OCI-LY3 (cell line): ENCODE measurements around the gene GPR162.

ENCODE experiments used
- H2AFZ ChIP-seq: fragments of 200-600, 300-600 bp; shearing (Covaris generic); 2 replicates; pipeline ENCODE4 v1.6.0; 2014; ENCODE audit warnings: antibody characterized with exemption, low read depth, low read length
- H3K27ac ChIP-seq: fragments of 200-600, 300-600 bp; sonication (generic); 2 replicates; pipeline ENCODE4 v1.5.1; 2014; ENCODE audit warnings: mild to moderate bottlenecking, low read length, moderate library complexity, mixed read lengths
- H3K27me3 ChIP-seq: fragments of 200-600, 300-600 bp; sonication (generic); 2 replicates; pipeline ENCODE4 v1.6.1; 2014; ENCODE audit warnings: low read depth, low read length, mixed read lengths
- H3K36me3 ChIP-seq: fragments of 200-600, 300-600 bp; sonication (generic); replicated peaks from 2 replicates; pipeline ENCODE3; 2014; ENCODE audit warnings: low read depth, low read length, mixed read lengths
- H3K4me1 ChIP-seq: fragments of 300-600, 200-600 bp; sonication (generic); 2 replicates; pipeline ENCODE4 v1.6.1; 2014; ENCODE audit warnings: low read length, mixed read lengths
- H3K4me2 ChIP-seq: fragments of 200-600, 300-600 bp; sonication (generic); 2 replicates; pipeline ENCODE4 v1.6.1; 2014; ENCODE audit warnings: low read length, mixed read lengths
- H3K4me3 ChIP-seq: fragments of 300-600, 200-600 bp; sonication (generic); 2 replicates; pipeline ENCODE4 v1.5.1; 2014; ENCODE audit warnings: antibody characterized with exemption, mild to moderate bottlenecking, low read length, moderate library complexity
- H3K79me2 ChIP-seq: fragments of 300-600, 200-600 bp; shearing (Covaris generic); 2 replicates; pipeline ENCODE4 v1.6.1; 2014; ENCODE audit warnings: mild to moderate bottlenecking, low read length, mixed read lengths
- H3K9ac ChIP-seq: fragments of 300-600, 200-600 bp; shearing (Covaris generic); 2 replicates; pipeline ENCODE4 v1.6.0; 2014; ENCODE audit warnings: mild to moderate bottlenecking, low read length, moderate library complexity
- H3K9me3 ChIP-seq: fragments of 200-600, 300-600 bp; shearing (Covaris generic); 2 replicates; pipeline ENCODE4 v1.6.1; 2014; ENCODE audit warnings: low read length, mixed read lengths; ENCODE audit not compliant: insufficient read depth
- H4K20me1 ChIP-seq: fragments of 200-600, 300-600 bp; sonication (generic); 2 replicates; pipeline ENCODE4 v1.6.1; 2016; ENCODE audit warnings: low read length, mixed read lengths; ENCODE audit not compliant: insufficient read depth
- CTCF ChIP-seq: fragments of 200-600, 300-600 bp; sonication (generic); IDR thresholded peaks from 2 replicates; pipeline ENCODE4 v1.5.1; 2014; ENCODE audit warnings: antibody characterized with exemption, low read length, low read depth
- EZH2phosphoT487 ChIP-seq: fragments of 200-600 bp; shearing (Covaris generic); IDR thresholded peaks from 2 replicates; pipeline ENCODE4 v1.6.1; 2018; ENCODE audit warnings: antibody characterized with exemption, mixed run types, low read depth

GPR162 gene

GRCh38 chr12:6829536-6830220 is 8.1 kb downstream of the GPR162 start:
- Histone ChIP-seq H2AFZ (peak overlapping the region; percentile 67), H3K79me2 (no peaks in the 10 kb centered on the region), H3K9ac (peak overlapping the region; percentile 89), H3K36me3 (peaks cover 2% of the 10 kb centered on the region), H3K4me3 (peak overlapping the region; percentile 90), H3K4me1 (peaks cover 11% of the 10 kb centered on the region), H3K4me2 (peak overlapping the region; percentile 85), H3K9me3 (no peaks in the 10 kb centered on the region), H3K27ac (no peak overlapping the region), H4K20me1 (no peaks in the 10 kb centered on the region), H3K27me3 (peaks cover 9% of the 10 kb centered on the region; the same call in 1 of the 2 replicates)
- TF ChIP-seq EZH2phosphoT487 (no peak), CTCF (peak; percentile 29)

GRCh38 chr12:6830286-6830890 is 8.8 kb downstream of the GPR162 start:
- Histone ChIP-seq H3K9me3 (no peaks in the 10 kb centered on the region), H3K79me2 (no peaks in the 10 kb centered on the region), H3K4me3 (peak overlapping the region; percentile 90), H3K4me2 (peak overlapping the region; percentile 85), H3K9ac (peak overlapping the region; percentile 89), H4K20me1 (no peaks in the 10 kb centered on the region), H3K36me3 (peaks cover 2% of the 10 kb centered on the region), H3K4me1 (peaks cover 11% of the 10 kb centered on the region), H3K27me3 (peaks cover 9% of the 10 kb centered on the region; the same call in 1 of the 2 replicates), H2AFZ (no peak overlapping the region), H3K27ac (no peak overlapping the region)
- TF ChIP-seq EZH2phosphoT487 (no peak), CTCF (no peak)

GRCh38 chr12:6830999-6831398 is 9.4 kb downstream of the GPR162 start:
- no peak overlapping the region for H3K4me2 ChIP-seq
- no peak overlapping the region for H2AFZ ChIP-seq
- no peaks in the 10 kb centered on the region for H3K79me2 ChIP-seq
- no peak overlapping the region for H3K9ac ChIP-seq
- no peaks in the 10 kb centered on the region for H4K20me1 ChIP-seq
- no peaks in the 10 kb centered on the region for H3K9me3 ChIP-seq
- H3K27ac ChIP-seq = no peak overlapping the region
- H3K36me3 ChIP-seq = peaks cover 2% of the 10 kb centered on the region
- H3K4me3 ChIP-seq = no peak overlapping the region
- peaks cover 9% of the 10 kb centered on the region; the same call in 1 of the 2 replicates for H3K27me3 ChIP-seq
- no peak for TF ChIP-seq CTCF
- no peak for TF ChIP-seq EZH2phosphoT487
- H3K4me1 ChIP-seq = peaks cover 14% of the 10 kb centered on the region

- Histone ChIP-seq H3K4me1 (peaks cover 16% of the 10 kb centered on the region), H3K4me3 (no peak overlapping the region), H3K79me2 (no peaks in the 10 kb centered on the region), H2AFZ (no peak overlapping the region), H4K20me1 (no peaks in the 10 kb centered on the region), H3K4me2 (no peak overlapping the region), H3K9ac (no peak overlapping the region), H3K9me3 (no peaks in the 10 kb centered on the region), H3K27me3 (peaks cover 9% of the 10 kb centered on the region; the same call in 1 of the 2 replicates), H3K27ac (no peak overlapping the region), H3K36me3 (peaks cover 2% of the 10 kb centered on the region)
- no peak for TF ChIP-seq CTCF
- TF ChIP-seq EZH2phosphoT487 = no peak
These were observed 9.9 kb downstream of the GPR162 start for GRCh38 chr12:6831450-6831995.
